CD4-positive, alpha-beta T cell (primary cell): ENCODE measurements around the gene ATG5. TPM values are rescaled to one million over a fixed set of nuclear protein-coding genes. Genes with fewer than 3 reads are reported as not detected.

ENCODE experiments used
- ATAC-seq: fragments of 200-7000 bp; cut with Tn5 transposase; one replicate; pipeline ENCODE4 v1.10.0; 2022; ENCODE audit warnings: mild to moderate bottlenecking; ENCODE audit not compliant: poor library complexity
- CTCF ChIA-PET: fragments of 350-600 bp; sonication (Branson Sonifier 250); formaldehyde crosslinking; loops from one replicate; lab custom pipeline; 2021; ENCODE audit warnings: antibody characterized with exemption, inconsistent platforms; lab: Charles Lee
- POLR2A ChIA-PET: fragments of 350-600 bp; sonication (Branson Sonifier 250); formaldehyde crosslinking; loops from one replicate; lab custom pipeline; 2021; ENCODE audit warnings: antibody characterized with exemption, inconsistent platforms; lab: Charles Lee
- DNase-seq, 14 experiments: peaks; one replicate each; pipeline ENCODE4 v3.0.0-alpha.2; 2013 to 2020; ENCODE audit warnings: mixed read lengths in 2 of 14
- H3K27ac ChIP-seq, 2 donors: one replicate each; pipeline versions ENCODE4 v1.5.1 to v1.7.0; 2013; ENCODE audit warnings: low read length in 2 of 2, low read depth in 1 of 2, mild to moderate bottlenecking in 1 of 2
- H3K27me3 ChIP-seq, 2 experiments: 1 replicate in 1 of 2; 2 replicates in 1 of 2; pipeline versions ENCODE4 v1.6.1 to v1.7.0; 2013; ENCODE audit warnings: low read length in 2 of 2, control low read depth in 1 of 2, mild to moderate bottlenecking in 1 of 2, moderate library complexity in 1 of 2; ENCODE audit not compliant: insufficient read depth in 2 of 2, control insufficient read depth in 1 of 2
- H3K36me3 ChIP-seq: one replicate; pipeline ENCODE4 v1.6.1; 2013; ENCODE audit warnings: low read length, control low read depth; ENCODE audit not compliant: insufficient read depth
- H3K4me1 ChIP-seq: one replicate; pipeline ENCODE4 v1.6.1; 2013; ENCODE audit warnings: low read length, control low read depth; ENCODE audit not compliant: insufficient read depth
- H3K4me3 ChIP-seq: one replicate; pipeline ENCODE4 v1.5.1; 2013; ENCODE audit warnings: mild to moderate bottlenecking, low read length, moderate library complexity
- H3K9me3 ChIP-seq, 2 experiments: 1 replicate in 1 of 2; 2 replicates in 1 of 2; pipeline versions ENCODE4 v1.6.1 to v1.7.0; 2013; ENCODE audit warnings: low read length in 2 of 2, mild to moderate bottlenecking in 2 of 2, control low read depth in 1 of 2, moderate library complexity in 1 of 2; ENCODE audit not compliant: control insufficient read depth in 1 of 2, insufficient read depth in 1 of 2
- H3K27ac Mint-ChIP-seq: one replicate; pipeline ENCODE4 v1.8.0; 2020; ENCODE audit warnings: mixed read lengths
- H3K27me3 Mint-ChIP-seq: one replicate; pipeline ENCODE4 v1.8.0; 2021; ENCODE audit warnings: mixed read lengths
- H3K36me3 Mint-ChIP-seq: one replicate; pipeline ENCODE4 v1.8.0; 2021; ENCODE audit warnings: low read depth, mixed read lengths
- H3K4me1 Mint-ChIP-seq: one replicate; pipeline ENCODE4 v1.8.0; 2021; ENCODE audit warnings: low read depth, mixed read lengths
- H3K4me3 Mint-ChIP-seq: one replicate; pipeline ENCODE4 v1.8.0; 2020; ENCODE audit warnings: mild to moderate bottlenecking, mixed read lengths
- H3K9me3 Mint-ChIP-seq: one replicate; pipeline ENCODE4 v1.8.0; 2020; ENCODE audit warnings: mixed read lengths
- intact Hi-C, 2 experiments: fragments of 100-400 bp; cut with DNase I in 1 of 2; cut with micrococcal nuclease in 1 of 2; formaldehyde crosslinking; loops; one replicate each; pipeline versions ENCODE4 v1.15.1 to v1.9.0; 2023 to 2025; cut with DNase I, micrococcal nuclease
- total RNA-seq, 174 experiments: library from RNA in 2 of 174; stranded (reverse) in 2 of 174; gene quantifications; one replicate each; pipeline ENCODE4 v1.2.3 and lab custom pipeline; 2021 to 2026
- TF ChIP-seq, protein P1 (sequence below): fragments of 200-600 bp; IDR thresholded peaks from one replicate; pipeline ENCODE4 v1.8.0; 2022; ENCODE audit warnings: antibody characterized with exemption, mild to moderate bottlenecking

ATG5 gene
- total RNA-seq, 2 experiments from 2014 or later, result 19.4 to 23.2 TPM

DNA sequence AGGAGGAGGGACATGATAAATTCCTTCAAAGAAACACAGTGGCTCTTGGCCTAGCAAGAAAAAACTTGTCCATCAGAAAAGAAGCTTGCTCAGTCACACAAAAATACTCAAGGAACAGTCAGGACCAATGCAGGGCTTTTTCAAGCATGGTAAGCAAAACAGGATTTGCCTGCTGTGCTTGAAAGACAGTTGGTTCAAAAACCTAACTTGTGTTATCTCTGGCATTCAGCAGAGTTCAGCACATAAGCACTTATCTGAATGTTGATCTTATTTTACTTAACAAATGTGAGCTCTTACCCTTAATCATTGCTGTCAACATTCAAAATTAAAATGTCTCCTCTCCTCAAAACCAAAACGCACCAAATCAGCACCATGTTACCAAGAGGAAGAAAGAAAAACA, 38.3 kb downstream of the ATG5 start:
- ChIA-PET POLR2A (interaction anchor here (0.7 kb wide), 1 partner anchor 335 kb away, joined by 3 read pairs; no protein-coding TSS in a partner anchor), CTCF (interaction anchor here (1.0 to 1.3 kb wide), 2 partner anchors 9 to 15 kb away, joined by 3 to 4 read pairs; no protein-coding TSS in a partner anchor)
- intact Hi-C loops, result no loop called here

DNA sequence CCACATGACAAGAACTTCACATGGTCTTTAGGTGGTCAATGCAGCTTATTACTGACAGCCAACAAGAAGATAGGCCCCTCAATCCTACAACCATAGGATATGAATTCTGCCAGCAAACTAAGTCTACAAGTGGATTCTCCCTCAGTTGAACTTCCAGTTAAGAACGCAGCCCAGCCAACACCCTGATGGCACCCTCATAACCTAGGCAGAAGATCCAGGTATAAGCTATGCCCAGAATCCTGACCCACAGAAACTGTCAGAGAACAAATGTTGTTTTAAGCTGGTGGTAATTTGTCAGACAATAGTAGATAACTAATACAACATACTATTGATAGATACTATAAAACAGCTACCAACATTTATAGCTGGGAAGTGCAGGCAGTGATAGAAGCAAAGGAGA, 38.8 kb downstream of the ATG5 start:
- CTCF ChIA-PET, result interaction anchor here (1.0 kb wide), 1 partner anchor 16 kb away, joined by 3 read pairs; no protein-coding TSS in a partner anchor
- no peak for ATAC-seq
- Histone ChIP-seq H3K9me3 (no peaks in the 10 kb centered on the region), H3K36me3 (peaks cover 9% of the 10 kb centered on the region), H3K27me3 (no peaks in the 10 kb centered on the region), H3K27ac (no peak overlapping the region), H3K4me3 (no peak overlapping the region), H3K4me1 (no peaks in the 10 kb centered on the region)
- H3K27ac Mint-ChIP-seq, result no peak overlapping the region
- intact Hi-C loops, result no loop called here
- peaks cover 33% of the 10 kb centered on the region for H3K36me3 Mint-ChIP-seq
- H3K4me3 Mint-ChIP-seq, result no peak overlapping the region
- peaks cover 53% of the 10 kb centered on the region for H3K4me1 Mint-ChIP-seq
- POLR2A ChIA-PET, result interaction anchor here (0.7 kb wide), 1 partner anchor 335 kb away, joined by 3 read pairs; no protein-coding TSS in a partner anchor
- no peak for DNase-seq
- H3K27me3 Mint-ChIP-seq, result no peaks in the 10 kb centered on the region
- TF ChIP-seq, protein P1, sequence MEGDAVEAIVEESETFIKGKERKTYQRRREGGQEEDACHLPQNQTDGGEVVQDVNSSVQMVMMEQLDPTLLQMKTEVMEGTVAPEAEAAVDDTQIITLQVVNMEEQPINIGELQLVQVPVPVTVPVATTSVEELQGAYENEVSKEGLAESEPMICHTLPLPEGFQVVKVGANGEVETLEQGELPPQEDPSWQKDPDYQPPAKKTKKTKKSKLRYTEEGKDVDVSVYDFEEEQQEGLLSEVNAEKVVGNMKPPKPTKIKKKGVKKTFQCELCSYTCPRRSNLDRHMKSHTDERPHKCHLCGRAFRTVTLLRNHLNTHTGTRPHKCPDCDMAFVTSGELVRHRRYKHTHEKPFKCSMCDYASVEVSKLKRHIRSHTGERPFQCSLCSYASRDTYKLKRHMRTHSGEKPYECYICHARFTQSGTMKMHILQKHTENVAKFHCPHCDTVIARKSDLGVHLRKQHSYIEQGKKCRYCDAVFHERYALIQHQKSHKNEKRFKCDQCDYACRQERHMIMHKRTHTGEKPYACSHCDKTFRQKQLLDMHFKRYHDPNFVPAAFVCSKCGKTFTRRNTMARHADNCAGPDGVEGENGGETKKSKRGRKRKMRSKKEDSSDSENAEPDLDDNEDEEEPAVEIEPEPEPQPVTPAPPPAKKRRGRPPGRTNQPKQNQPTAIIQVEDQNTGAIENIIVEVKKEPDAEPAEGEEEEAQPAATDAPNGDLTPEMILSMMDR, result no peak
- no peaks in the 10 kb centered on the region for H3K9me3 Mint-ChIP-seq

More for the DNA sequence above, 38.3 kb downstream of the ATG5 start:
- no peak for DNase-seq
- H3K27ac Mint-ChIP-seq, result no peak overlapping the region
- no peak for ATAC-seq
- Histone ChIP-seq H3K27me3 (no peaks in the 10 kb centered on the region), H3K36me3 (peaks cover 14% of the 10 kb centered on the region), H3K27ac (no peak overlapping the region), H3K4me3 (no peak overlapping the region), H3K4me1 (no peaks in the 10 kb centered on the region), H3K9me3 (no peaks in the 10 kb centered on the region)
- peaks cover 37% of the 10 kb centered on the region for H3K36me3 Mint-ChIP-seq
- H3K27me3 Mint-ChIP-seq, result no peaks in the 10 kb centered on the region
- peaks cover 51% of the 10 kb centered on the region for H3K4me1 Mint-ChIP-seq
- H3K4me3 Mint-ChIP-seq, result no peak overlapping the region
- H3K9me3 Mint-ChIP-seq, result no peaks in the 10 kb centered on the region
- TF ChIP-seq, protein P1, result no peak

DNA sequence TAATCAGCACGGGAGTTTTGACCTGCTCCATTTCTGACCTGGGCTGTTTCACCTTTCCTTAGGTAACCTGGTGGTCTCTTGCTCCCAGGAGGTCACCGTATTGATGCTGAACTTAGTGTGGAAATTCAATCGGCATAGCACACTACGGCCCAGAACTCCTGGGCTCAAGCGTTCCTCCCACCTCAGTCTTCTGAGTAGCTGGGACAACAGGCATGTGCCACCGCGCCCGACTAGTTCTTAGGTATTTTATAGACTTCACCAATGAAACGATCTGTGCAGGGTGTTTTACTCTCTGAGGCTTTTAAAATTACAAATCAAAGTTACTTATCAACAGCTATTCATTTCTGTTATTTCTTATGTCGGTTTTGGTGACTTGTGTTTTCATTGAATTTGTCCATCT, 42.1 kb downstream of the ATG5 start:
- H3K27me3 Mint-ChIP-seq, result no peaks in the 10 kb centered on the region

More for the DNA sequence above, 42.1 kb downstream of the ATG5 start:
- H3K4me3 Mint-ChIP-seq, result no peak overlapping the region
- H3K36me3 Mint-ChIP-seq, result peaks cover 28% of the 10 kb centered on the region
- POLR2A ChIA-PET, result no interaction called here
- TF ChIP-seq, protein P1, result no peak
- no peaks in the 10 kb centered on the region for H3K9me3 ChIP-seq
- intact Hi-C loops, result no loop called here
- no peak overlapping the region for H3K27ac Mint-ChIP-seq
- no peak for ATAC-seq
- H3K4me3 ChIP-seq, result no peak overlapping the region
- H3K4me1 Mint-ChIP-seq, result peaks cover 59% of the 10 kb centered on the region
- no peaks in the 10 kb centered on the region for H3K9me3 Mint-ChIP-seq
- peaks cover 12% of the 10 kb centered on the region for H3K36me3 ChIP-seq
- H3K4me1 ChIP-seq, result no peaks in the 10 kb centered on the region
- CTCF ChIA-PET, result interaction anchor here (1.1 to 1.6 kb wide), 2 partner anchors 18 to 27 kb away, joined by 3 read pairs; no protein-coding TSS in a partner anchor
- H3K27ac ChIP-seq, result no peak overlapping the region
- no peak for DNase-seq
- H3K27me3 ChIP-seq, result no peaks in the 10 kb centered on the region
